HepG2 (cell line): ENCODE data around the gene NRL. TPM values are rescaled to one million over a fixed set of nuclear protein-coding genes. Genes with fewer than 3 reads are reported as not detected.

Experiments
- ATF2 ChIP-seq: sonication (generic); formaldehyde crosslinking; IDR thresholded peaks from 2 replicates; pipeline ENCODE4 v1.4.0; 2020; ENCODE audit warnings: missing genetic modification reagents
- DNMT1 ChIP-seq: sonication (generic); formaldehyde crosslinking; IDR thresholded peaks from 2 replicates; pipeline ENCODE4 v1.5.1; 2020; ENCODE audit warnings: mild to moderate bottlenecking, missing genetic modification reagents
- DR1 ChIP-seq: sonication (generic); formaldehyde crosslinking; IDR thresholded peaks from 2 replicates; pipeline ENCODE4 v1.8.0; 2021; ENCODE audit warnings: mild to moderate bottlenecking, missing genetic modification reagents, inconsistent platforms
- E2F5 ChIP-seq: sonication (generic); formaldehyde crosslinking; conservative IDR thresholded peaks from 2 replicates; pipeline ENCODE4 v1.4.0; 2020; ENCODE audit warnings: missing genetic modification reagents
- FIP1L1 ChIP-seq: fragments of 200-400 bp; formaldehyde crosslinking; IDR thresholded peaks from 2 replicates; pipeline ENCODE4 v1.6.1; 2018; ENCODE audit warnings: low read depth, mild to moderate bottlenecking, low read length, moderate library complexity, borderline replicate concordance; ENCODE audit not compliant: insufficient read depth
- GTF3A ChIP-seq: sonication (generic); formaldehyde crosslinking; conservative IDR thresholded peaks from 2 replicates; pipeline ENCODE4 v1.4.0; 2020; ENCODE audit warnings: mild to moderate bottlenecking, missing genetic modification reagents
- HNRNPLL ChIP-seq: fragments of 200-400 bp; formaldehyde crosslinking; IDR thresholded peaks from 2 replicates; pipeline ENCODE4 v1.6.1; 2017; ENCODE audit warnings: mild to moderate bottlenecking, low read depth, low read length; ENCODE audit not compliant: poor library complexity, severe bottlenecking
- MLXIP ChIP-seq: sonication (generic); formaldehyde crosslinking; IDR thresholded peaks from 2 replicates; pipeline ENCODE4 v1.9.0; 2021; ENCODE audit warnings: missing genetic modification reagents, borderline replicate concordance
- NFE2L2 ChIP-seq: fragments of 150-350 bp; IDR thresholded peaks from 2 replicates; pipeline ENCODE4 v1.6.1; 2014; ENCODE audit warnings: low read length
- NFYB ChIP-seq: sonication (generic); formaldehyde crosslinking; IDR thresholded peaks from 2 replicates; pipeline ENCODE4 v1.4.0; 2020; ENCODE audit warnings: missing genetic modification reagents
- NR2F2 ChIP-seq: IDR thresholded peaks from 2 replicates; pipeline ENCODE4 v1.6.1; 2012; ENCODE audit warnings: low read depth, inconsistent platforms, borderline replicate concordance
- PRDM15 ChIP-seq: sonication (generic); formaldehyde crosslinking; IDR thresholded peaks from 2 replicates; pipeline ENCODE4 v1.4.0; 2020; ENCODE audit warnings: missing genetic modification reagents
- RARG ChIP-seq: sonication (generic); formaldehyde crosslinking; IDR thresholded peaks from 2 replicates; pipeline ENCODE4 v1.4.0; 2020; ENCODE audit warnings: low read depth, mild to moderate bottlenecking, missing genetic modification reagents
- SMAD9 ChIP-seq: sonication (generic); formaldehyde crosslinking; IDR thresholded peaks from 2 replicates; pipeline ENCODE4 v1.5.1; 2020; ENCODE audit warnings: mild to moderate bottlenecking, missing genetic modification reagents
- ZBTB20 ChIP-seq: sonication (generic); formaldehyde crosslinking; IDR thresholded peaks from 2 replicates; pipeline ENCODE4 v1.8.1; 2023; ENCODE audit warnings: missing genetic modification reagents, low read depth, mild to moderate bottlenecking, borderline replicate concordance
- ZC3H4 ChIP-seq: sonication (generic); formaldehyde crosslinking; IDR thresholded peaks from 2 replicates; pipeline ENCODE4 v1.4.0; 2020; ENCODE audit warnings: missing genetic modification reagents, borderline replicate concordance
- ZNF263 ChIP-seq: sonication (generic); formaldehyde crosslinking; IDR thresholded peaks from 2 replicates; pipeline ENCODE4 v1.4.0; 2020; ENCODE audit warnings: missing genetic modification reagents
- ZNF75D ChIP-seq: sonication (generic); formaldehyde crosslinking; IDR thresholded peaks from 2 replicates; pipeline ENCODE4 v1.8.1; 2023; ENCODE audit warnings: missing genetic modification reagents, mild to moderate bottlenecking, borderline replicate concordance
- polyA plus RNA-seq, 8 experiments: library from polyadenylated mRNA; depleted of rRNA in 3 of 8; stranded (reverse) in 7 of 8; unstranded in 1 of 8; fragments of >200 nt; fragmentation: Illumina TruSeq in 4 of 8; extraction: Trizol in 4 of 8; gene quantifications; 2 replicates each; pipeline versions ENCODE4 v1.2.1 to v1.2.3, GENCODE V29; 2011 to 2016; ENCODE audit warnings: low read depth in 4 of 8, missing spikeins in 1 of 8, mixed read lengths in 1 of 8; ENCODE audit not compliant: insufficient read depth in 1 of 8
- total RNA-seq, 5 experiments: library from RNA; depleted of rRNA; stranded (reverse); fragments of >200 nt; fragmentation: Illumina TruSeq; extraction: Trizol; gene quantifications; 2 replicates each; pipeline ENCODE4 v1.2.3, GENCODE V29; 2016; ENCODE audit warnings: low read depth in 1 of 5

NRL gene
- total and polyA plus RNA-seq, 2 of the 13 experiments (the other 11 are each of a cell fraction or from before 2014, with no cell fraction given), result 2.5 to 4.7 TPM

- no peak for TF ChIP-seq HNRNPLL
- TF ChIP-seq RARG, result no peak
- no peak for TF ChIP-seq FIP1L1
- TF ChIP-seq ZBTB20, result no peak; the same call in none of the 2 replicates
- no peak for TF ChIP-seq PRDM15
- no peak for TF ChIP-seq NFE2L2
- TF ChIP-seq E2F5, result no peak
- TF ChIP-seq ZNF75D (CRISPR knock-in tag), result no peak
- TF ChIP-seq DNMT1, result no peak
- no peak for TF ChIP-seq SMAD9 (CRISPR knock-in tag)
- TF ChIP-seq DR1 (CRISPR knock-in tag), result no peak
- TF ChIP-seq GTF3A (CRISPR knock-in tag), result no peak
- no peak for TF ChIP-seq NFYB (CRISPR knock-in tag)
- TF ChIP-seq ZC3H4 (CRISPR knock-in tag), result peak; percentile 77
- no peak for TF ChIP-seq NR2F2
- no peak for TF ChIP-seq ZNF263
- TF ChIP-seq MLXIP (CRISPR knock-in tag), result no peak
- peak; percentile 70; the same call in 1 of the 2 replicates for TF ChIP-seq ATF2
Measured at GRCh38 chr14:24096545-24097181, 18.1 kb downstream of the NRL start (continued).
